PC-3 (cell line): ENCODE measurements around the gene RB1. TPM values are rescaled to one million over a fixed set of nuclear protein-coding genes. Genes with fewer than 3 reads are reported as not detected.

Source experiments
- ATAC-seq: fragments of 200-7000 bp; cut with Tn5 transposase; 2 replicates; pipeline ENCODE4 v1.9.1; 2020; ENCODE audit warnings: mild to moderate bottlenecking, moderate library complexity
- BruUV-seq: library from RNA; stranded (reverse); fragments of 400-500 nt; replicated peaks from 2 replicates; lab custom pipeline; 2021; lab: Mats Ljungman, UMichigan
- CTCF ChIA-PET: fragments of 300-600 bp; sonication (Branson Sonifier 250); formaldehyde crosslinking; loops from one replicate; lab custom pipeline; 2022; ENCODE audit warnings: antibody characterized with exemption; lab: Charles Lee
- POLR2A ChIA-PET: fragments of 300-600 bp; sonication (Branson Sonifier 250); formaldehyde crosslinking; loops from one replicate; lab custom pipeline; 2022; ENCODE audit warnings: antibody characterized with exemption; ENCODE audit not compliant: unreplicated experiment; lab: Charles Lee
- DNase-seq: peaks from one replicate; pipeline ENCODE4 v3.0.0-alpha.2; 2015
- H2AFZ ChIP-seq: fragments of 300-600 bp; sonication (generic); 2 replicates; pipeline ENCODE4 v1.6.0; 2016; ENCODE audit warnings: antibody characterized with exemption, low read length
- H3F3A ChIP-seq: fragments of 300-600 bp; sonication (generic); one replicate; pipeline ENCODE4 v1.6.0; 2017; ENCODE audit warnings: antibody characterized with exemption, low read length, control low read depth, mild to moderate bottlenecking; ENCODE audit not compliant: unreplicated experiment
- H3K27ac ChIP-seq: fragments of 300-600 bp; sonication (generic); 2 replicates; pipeline ENCODE4 v1.5.1; 2016; ENCODE audit warnings: mild to moderate bottlenecking, low read length
- H3K27me3 ChIP-seq: fragments of 300-600 bp; sonication (generic); 2 replicates; pipeline ENCODE4 v1.6.1; 2016; ENCODE audit warnings: low read length, mixed read lengths
- H3K36me3 ChIP-seq: fragments of 300-600 bp; sonication (generic); 2 replicates; pipeline ENCODE4 v1.6.1; 2016; ENCODE audit warnings: low read depth, mixed run types, low read length, mixed read lengths
- H3K4me1 ChIP-seq: fragments of 300-600 bp; sonication (generic); 2 replicates; pipeline ENCODE4 v1.5.1; 2016; ENCODE audit warnings: low read length; ENCODE audit not compliant: insufficient read depth
- H3K4me2 ChIP-seq: fragments of 300-600 bp; sonication (generic); 2 replicates; pipeline ENCODE4 v1.6.0; 2016; ENCODE audit warnings: low read length
- H3K4me3 ChIP-seq: fragments of 300-600 bp; sonication (generic); 2 replicates; pipeline ENCODE4 v1.5.1; 2016; ENCODE audit warnings: mild to moderate bottlenecking, low read length, mixed read lengths
- H3K79me2 ChIP-seq: fragments of 300-600 bp; sonication (generic); 2 replicates; pipeline ENCODE4 v1.6.1; 2017; ENCODE audit warnings: low read length, mixed read lengths
- H3K9ac ChIP-seq: fragments of 300-600 bp; sonication (generic); 2 replicates; pipeline ENCODE4 v1.6.0; 2016; ENCODE audit warnings: mild to moderate bottlenecking, low read length
- H3K9me2 ChIP-seq: fragments of 300-600 bp; sonication (generic); replicated peaks from 2 replicates; pipeline ENCODE4 v1.6.1; 2016; ENCODE audit warnings: mixed run types, low read length, mixed read lengths
- H3K9me3 ChIP-seq: fragments of 300-600 bp; sonication (generic); 2 replicates; pipeline ENCODE4 v1.6.1; 2016; ENCODE audit warnings: low read length, mixed read lengths
- H4K20me1 ChIP-seq: fragments of 300-600 bp; sonication (generic); 2 replicates; pipeline ENCODE4 v1.6.1; 2016; ENCODE audit warnings: low read length, mixed read lengths
- CTCF ChIP-seq: fragments of 300-600 bp; sonication (generic); conservative IDR thresholded peaks from 2 replicates; pipeline ENCODE4 v1.5.1; 2017; ENCODE audit warnings: antibody characterized with exemption, low read depth, mild to moderate bottlenecking, low read length
- EZH2 ChIP-seq: fragments of 300-600 bp; sonication (generic); IDR thresholded peaks from one replicate; pipeline ENCODE4 v1.6.1; 2017; ENCODE audit warnings: antibody characterized with exemption, mild to moderate bottlenecking, low read length; ENCODE audit not compliant: unreplicated experiment
- EZH2phosphoT487 ChIP-seq: fragments of 300-600 bp; sonication (generic); IDR thresholded peaks from 2 replicates; pipeline ENCODE4 v1.6.1; 2018; ENCODE audit warnings: mild to moderate bottlenecking, antibody characterized with exemption, low read length, borderline replicate concordance
- intact Hi-C: fragments of 100-400 bp; cut with micrococcal nuclease; formaldehyde crosslinking; loops from 2 replicates; pipeline ENCODE4 v1.9.0; 2023
- total RNA-seq: library from RNA; depleted of rRNA; stranded (reverse); fragments of >200 nt; gene quantifications from 2 replicates; pipeline ENCODE4 v1.2.3, GENCODE V29; 2014

The RB1 gene
- total RNA-seq, 1 experiment from 2014 or later = 14.3 TPM

DNA sequence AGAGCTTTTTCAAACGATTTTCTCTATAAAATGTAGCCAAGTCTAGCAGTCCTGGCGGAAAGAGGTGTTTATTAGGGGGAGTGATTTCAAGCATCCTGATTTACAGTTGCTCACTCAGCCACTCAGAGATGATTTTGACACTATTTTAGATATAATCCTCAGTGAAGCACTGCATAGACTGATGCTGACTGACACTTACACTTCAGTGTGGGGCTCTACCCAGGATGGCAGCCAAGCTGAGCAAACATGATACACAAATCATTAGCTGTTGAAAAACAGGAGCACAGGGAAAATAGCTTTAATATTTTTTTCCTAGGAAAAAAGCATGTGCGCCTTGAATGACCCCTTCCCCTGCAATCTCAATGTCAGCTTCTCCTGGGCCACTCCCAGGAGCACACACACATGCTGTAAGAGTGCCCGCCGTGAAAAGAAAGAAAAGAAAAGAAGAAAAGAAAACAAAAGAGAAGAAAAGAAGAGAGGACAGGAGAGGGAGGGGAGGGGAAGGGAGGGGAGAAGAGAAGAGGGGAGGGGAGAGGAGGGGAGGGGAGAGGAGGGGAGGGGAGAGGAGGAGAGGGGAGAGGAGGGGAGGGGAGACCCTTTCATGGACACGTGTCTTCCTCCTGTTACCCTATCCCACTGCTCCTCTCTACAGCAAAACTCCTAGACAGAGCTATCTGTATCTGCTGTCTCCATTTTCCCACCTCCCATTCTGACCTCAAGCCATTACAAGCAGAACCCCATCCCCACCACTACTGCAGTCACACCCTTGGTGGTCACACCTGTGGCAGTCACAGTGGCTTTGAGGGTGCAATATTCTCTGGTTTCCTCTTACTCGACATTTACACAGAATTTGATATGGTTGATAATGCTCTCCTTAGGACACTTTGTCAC is 193.0 kb downstream of the RB1 start:
- Histone ChIP-seq H3K9me2 (no peaks in the 10 kb centered on the region), H3K9ac (no peak overlapping the region), H3K36me3 (no peaks in the 10 kb centered on the region), H3K9me3 (no peaks in the 10 kb centered on the region), H3K27ac (no peak overlapping the region), H3K4me3 (no peak overlapping the region), H3K4me1 (peaks cover 41% of the 10 kb centered on the region), H2AFZ (no peak overlapping the region), H3K4me2 (no peak overlapping the region), H4K20me1 (no peaks in the 10 kb centered on the region), H3K79me2 (no peaks in the 10 kb centered on the region), H3K27me3 (no peaks in the 10 kb centered on the region), H3F3A (peaks cover 8% of the 10 kb centered on the region)
- TF ChIP-seq EZH2 = no peak
- no peak for TF ChIP-seq EZH2phosphoT487
- TF ChIP-seq CTCF = no peak
- ChIA-PET CTCF (no interaction called here), POLR2A (no interaction called here)
- DNase-seq = no peak
- no TSS peak for BruUV-seq
- no peak for ATAC-seq
- intact Hi-C loops = no loop called here

DNA sequence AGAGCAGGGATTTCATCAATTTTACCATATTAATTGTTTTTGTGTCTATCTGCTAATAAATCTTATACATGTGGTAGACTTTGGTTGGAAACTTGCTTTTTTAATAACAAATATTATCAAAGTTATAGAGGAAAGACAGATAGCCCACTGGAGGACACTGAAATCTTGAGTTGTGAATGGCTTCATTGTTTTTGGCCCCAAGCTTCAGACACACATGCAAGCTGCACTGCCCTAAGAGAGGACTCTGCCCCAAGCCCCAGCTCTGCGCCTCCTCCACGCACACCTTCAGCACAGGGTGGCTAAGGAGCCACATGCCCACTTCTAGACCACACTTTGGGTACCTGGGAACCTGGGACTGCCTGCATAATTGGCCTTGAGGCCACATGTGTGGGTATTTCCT is 194.1 kb downstream of the RB1 start:
- H3K4me2 ChIP-seq = no peak overlapping the region
- no peaks in the 10 kb centered on the region for H3K79me2 ChIP-seq
- ChIA-PET POLR2A (no interaction called here), CTCF (no interaction called here)
- H3K9ac ChIP-seq = no peak overlapping the region
- no peaks in the 10 kb centered on the region for H3K9me3 ChIP-seq
- intact Hi-C loops = no loop called here
- no peaks in the 10 kb centered on the region for H3K9me2 ChIP-seq
- H3K4me1 ChIP-seq = peaks cover 39% of the 10 kb centered on the region
- no peak overlapping the region for H2AFZ ChIP-seq
- no peaks in the 10 kb centered on the region for H3K27me3 ChIP-seq
- no peak for ATAC-seq
- no peaks in the 10 kb centered on the region for H4K20me1 ChIP-seq
- no peaks in the 10 kb centered on the region for H3K36me3 ChIP-seq
- no peak overlapping the region for H3K27ac ChIP-seq
- no TSS peak for BruUV-seq
- DNase-seq = no peak
- H3K4me3 ChIP-seq = no peak overlapping the region
- TF ChIP-seq EZH2phosphoT487 (no peak), CTCF (no peak), EZH2 (no peak)
- H3F3A ChIP-seq = peaks cover 8% of the 10 kb centered on the region

DNA sequence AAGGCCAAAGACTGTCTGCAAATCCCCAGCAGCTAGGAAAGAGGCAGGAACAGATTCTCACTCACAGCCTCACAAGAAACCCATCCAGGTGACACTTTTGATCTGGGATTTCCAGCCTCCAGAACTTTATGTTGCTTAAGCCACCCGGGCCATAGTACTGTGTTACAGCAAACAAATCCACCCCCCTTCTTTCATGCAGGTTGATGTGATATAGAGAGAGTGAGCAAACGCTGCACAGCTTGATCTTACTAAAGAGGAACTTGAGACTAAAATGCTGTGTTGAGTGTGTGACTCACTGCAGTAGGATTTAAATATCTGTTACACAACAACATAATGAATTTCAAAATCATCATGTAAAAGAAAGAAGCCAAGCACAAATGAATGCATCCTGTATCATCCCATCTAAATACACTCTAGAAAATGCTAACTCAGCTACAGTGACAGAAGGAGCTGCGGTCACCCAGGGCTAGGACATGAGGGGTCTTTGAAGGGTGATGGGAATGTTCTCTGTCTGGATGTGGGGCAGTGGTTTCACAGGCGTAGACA is 197.2 kb downstream of the RB1 start:
- Histone ChIP-seq H3K9me2 (no peaks in the 10 kb centered on the region), H3K27ac (peak overlapping the region; percentile 43), H3K79me2 (no peaks in the 10 kb centered on the region), H3K4me3 (no peak overlapping the region), H4K20me1 (no peaks in the 10 kb centered on the region), H3K4me1 (peaks cover 15% of the 10 kb centered on the region), H3K9ac (no peak overlapping the region), H3F3A (no peaks in the 10 kb centered on the region), H3K9me3 (no peaks in the 10 kb centered on the region), H3K4me2 (peak overlapping the region; percentile 27; the same call in 1 of the 2 replicates), H3K27me3 (no peaks in the 10 kb centered on the region), H3K36me3 (no peaks in the 10 kb centered on the region), H2AFZ (no peak overlapping the region)
- DNase-seq (peak; percentile 68), ATAC-seq (peak; percentile 90)
- intact Hi-C loops = no loop called here
- TF ChIP-seq EZH2phosphoT487 = no peak
- no peak for TF ChIP-seq EZH2
- no peak for TF ChIP-seq CTCF
- ChIA-PET CTCF (interaction anchor here (0.6 kb wide), 1 partner anchor 402 kb away, joined by 3 read pairs; no protein-coding TSS in a partner anchor), POLR2A (no interaction called here)
- BruUV-seq = no TSS peak
